ENCODE measurements around the gene SLC13A5.
"Not testable (repeated sequence)": the region's sequence is repeated elsewhere in the genome, so short reads cannot be mapped to it uniquely, and the experiment has no call there.

Gene SLC13A5

DNA sequence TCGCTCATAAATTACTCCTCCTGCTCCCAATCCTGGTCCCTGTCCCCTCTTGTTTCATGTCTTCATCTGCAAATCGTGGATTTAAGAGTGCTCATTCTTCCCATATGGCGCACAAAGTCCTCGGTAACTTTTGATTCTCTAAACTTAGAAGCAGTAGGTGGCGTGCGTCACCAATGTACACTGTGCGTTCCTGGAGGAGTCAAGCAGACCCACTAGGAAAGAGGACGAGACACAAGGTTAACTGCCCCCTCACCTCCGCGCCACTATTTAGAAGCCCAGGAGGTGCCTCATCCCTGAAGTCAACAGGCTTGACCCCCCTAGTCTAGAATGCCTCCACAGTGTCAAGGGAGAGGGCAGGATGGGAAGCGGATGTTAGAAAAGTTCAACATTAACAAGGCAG is 2.9 kb downstream of the SLC13A5 start:
- DNase-seq, result no peak

DNA sequence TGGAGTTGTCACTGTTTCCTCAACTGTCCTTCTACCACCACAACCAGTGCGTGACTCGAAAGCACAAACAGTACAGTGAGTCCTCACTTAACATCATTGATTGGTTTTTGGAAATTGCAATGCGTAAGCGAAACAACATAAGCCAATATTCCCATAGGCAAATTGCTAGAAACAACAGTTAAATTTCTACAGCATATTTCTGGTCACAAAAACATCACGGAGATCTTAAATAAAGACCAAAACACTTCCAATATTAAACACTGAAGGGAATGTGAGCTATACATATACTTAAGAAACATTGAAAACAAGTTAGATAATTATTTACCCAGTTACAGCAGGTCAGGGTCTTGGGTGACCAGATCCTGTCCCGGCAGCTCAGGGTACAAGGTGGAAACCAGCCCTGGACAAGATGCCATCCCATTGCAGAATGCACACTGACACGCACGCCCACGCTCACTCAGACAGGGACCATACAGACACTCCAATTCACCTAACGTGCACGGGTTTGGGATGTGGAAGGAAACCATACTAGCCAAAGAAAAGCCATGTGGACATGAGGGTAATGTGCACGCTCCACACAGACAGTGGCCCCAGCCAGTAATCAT is 4.7 kb downstream of the SLC13A5 start:
- DNase-seq, result no peak

DNA sequence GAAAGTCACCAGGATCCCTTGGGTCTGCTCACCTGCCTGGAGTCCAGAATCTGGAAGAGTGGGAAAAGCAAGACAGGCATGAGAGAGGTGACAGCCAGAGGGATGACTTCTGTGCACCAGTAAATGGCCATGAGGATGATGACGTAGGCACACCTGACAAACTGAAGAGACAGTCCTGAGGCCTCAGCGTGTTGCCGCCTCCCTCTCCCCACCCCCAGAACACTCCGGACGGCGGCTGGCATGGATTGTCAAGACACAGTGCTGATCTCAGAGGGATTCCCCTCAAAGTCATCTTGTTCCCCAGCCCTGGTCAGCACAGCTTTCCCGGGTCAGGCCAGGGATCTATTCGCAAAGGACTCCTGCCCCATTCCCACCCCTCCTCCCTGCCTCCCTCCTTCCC is 6.2 kb downstream of the SLC13A5 start:
- no peak for DNase-seq

DNA sequence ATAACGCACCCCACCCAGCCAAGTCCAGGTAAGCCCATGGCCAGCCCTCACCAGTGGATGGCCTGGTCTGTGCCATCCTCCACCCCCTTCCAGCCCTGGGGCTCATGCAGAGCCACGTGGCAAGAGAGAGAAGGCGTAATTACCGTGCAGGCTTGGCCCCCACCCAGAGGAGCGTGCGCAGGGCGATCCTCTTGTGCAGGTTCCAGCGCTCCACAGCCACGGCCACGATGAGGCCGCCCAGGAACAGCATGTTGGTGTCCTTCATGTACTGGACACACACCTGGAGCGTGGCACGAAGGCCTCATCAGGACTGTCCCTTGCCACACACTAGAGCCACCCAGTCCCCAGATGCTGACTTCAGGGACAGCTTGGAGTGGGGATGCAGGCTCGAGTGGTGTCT is 6.7 kb downstream of the SLC13A5 start:
- no peak for DNase-seq

DNA sequence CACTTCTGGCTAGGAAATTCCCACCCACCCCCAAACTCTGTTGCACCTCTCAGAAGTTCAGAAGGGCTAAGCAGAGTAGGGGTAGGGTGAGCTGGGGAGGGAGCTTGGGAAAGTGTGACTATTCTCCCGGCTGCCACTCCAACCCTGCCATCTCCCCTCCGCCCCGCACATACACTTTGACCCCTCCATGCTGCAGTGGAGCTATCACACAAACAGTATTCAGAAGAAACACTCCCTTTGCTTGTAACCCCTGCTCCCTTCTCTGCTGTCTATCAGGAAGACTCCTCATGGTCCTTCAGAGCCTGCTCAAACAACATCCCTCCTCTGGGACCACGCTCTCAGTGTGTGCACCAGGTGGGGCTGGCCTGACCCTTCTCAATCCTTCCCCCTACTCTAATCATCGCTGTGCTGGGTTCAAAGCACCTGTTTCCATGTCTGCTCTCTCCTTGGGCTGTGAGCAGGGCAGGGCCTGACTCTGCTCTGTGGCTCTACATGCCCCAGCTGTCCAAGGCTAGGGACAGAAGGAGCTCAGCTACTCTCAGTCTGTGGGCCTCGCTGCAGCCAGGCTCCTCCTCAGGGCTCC is 8.6 kb downstream of the SLC13A5 start:
- DNase-seq, result no peak

DNA sequence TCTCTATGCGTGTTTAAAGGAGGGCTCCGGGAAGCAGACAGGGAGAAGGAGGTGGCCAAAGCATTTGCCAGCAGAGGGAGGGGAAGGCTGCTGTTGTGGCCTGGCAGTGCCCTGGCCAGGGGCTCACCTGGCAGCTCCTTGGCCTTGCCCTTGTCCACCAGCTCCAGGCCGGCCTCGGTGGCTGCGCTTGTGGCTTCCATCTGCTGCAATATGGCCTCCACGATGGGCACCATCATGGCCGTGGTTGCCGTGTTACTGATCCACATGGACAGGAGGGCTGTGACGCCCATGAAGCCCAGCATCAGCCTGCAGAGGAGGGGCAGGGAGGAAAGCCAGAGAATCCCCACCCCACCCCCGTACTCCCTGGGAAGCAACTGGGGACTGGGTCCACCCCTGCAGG is 9.4 kb downstream of the SLC13A5 start:
- DNase-seq, result no peak

DNA sequence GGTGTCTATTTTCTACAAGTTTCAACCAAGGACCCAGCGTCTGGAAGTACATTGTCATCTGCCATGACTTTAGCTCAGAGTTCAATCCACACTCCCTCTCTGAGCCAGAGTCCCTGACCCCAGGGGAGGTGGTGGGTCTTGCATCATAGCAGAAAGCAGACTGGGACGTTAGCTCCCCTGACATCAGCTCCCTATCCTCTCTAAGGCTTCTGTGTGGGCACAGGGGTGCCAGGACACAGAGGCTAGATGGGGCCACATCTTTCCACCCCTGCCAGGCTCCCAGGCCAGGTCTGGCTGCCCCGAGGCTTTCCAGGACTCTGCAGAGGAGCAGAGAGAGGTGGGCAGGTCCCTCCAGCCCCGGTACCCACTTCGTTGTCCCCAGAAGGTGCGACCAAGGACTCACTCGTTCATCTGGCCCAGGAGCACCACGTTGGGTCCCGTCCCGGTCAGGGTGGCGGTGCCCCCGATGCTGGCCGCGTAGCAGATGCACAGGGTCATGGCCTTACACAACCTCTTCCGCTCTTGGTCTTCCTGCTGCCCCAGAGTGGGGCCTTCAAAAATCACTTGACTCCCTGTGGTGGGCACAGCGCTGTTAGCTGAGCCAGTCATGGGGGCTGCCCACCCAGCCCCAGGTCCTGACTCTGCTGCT is 10.5 kb downstream of the SLC13A5 start:
- DNase-seq, result no peak

DNA sequence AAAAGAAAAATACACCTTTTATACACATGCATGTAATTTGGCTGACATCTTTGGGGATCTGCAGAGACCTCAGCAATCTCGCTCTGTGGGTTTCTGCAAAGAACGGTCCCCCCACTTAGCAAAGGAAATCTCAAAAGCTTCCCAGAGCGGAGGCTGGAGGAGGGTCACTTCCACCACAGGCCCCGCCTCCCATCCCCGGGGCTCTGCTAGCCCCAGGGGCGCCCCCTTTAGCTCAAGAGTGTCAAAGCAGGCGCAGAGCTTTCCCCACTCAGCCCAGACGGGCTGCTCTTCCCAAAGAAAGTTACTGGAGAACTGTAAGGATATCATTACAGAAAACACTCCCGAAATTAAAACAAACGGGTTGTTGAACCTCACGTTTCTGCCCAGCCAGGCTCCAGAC is 11.4 kb downstream of the SLC13A5 start:
- peak; percentile 35 for DNase-seq

DNA sequence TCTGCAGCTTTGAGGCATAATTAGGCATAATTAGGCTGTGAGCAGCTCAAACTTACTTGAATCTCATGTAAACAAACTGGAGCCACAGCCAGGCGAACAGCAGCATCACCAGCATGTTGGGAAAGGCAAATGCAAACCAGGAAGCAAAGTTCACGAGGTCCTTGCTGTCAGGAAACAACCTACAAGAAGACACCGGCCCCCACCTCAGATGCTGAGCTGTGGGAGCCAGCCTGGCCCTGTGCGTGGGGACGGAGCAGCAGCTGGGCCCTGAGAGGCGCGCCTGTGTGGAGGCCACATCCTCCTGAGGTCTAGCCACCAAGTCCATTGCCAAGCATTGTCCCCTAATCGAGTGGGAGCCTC is 12.2 kb downstream of the SLC13A5 start:
- DNase-seq, result no peak

DNA sequence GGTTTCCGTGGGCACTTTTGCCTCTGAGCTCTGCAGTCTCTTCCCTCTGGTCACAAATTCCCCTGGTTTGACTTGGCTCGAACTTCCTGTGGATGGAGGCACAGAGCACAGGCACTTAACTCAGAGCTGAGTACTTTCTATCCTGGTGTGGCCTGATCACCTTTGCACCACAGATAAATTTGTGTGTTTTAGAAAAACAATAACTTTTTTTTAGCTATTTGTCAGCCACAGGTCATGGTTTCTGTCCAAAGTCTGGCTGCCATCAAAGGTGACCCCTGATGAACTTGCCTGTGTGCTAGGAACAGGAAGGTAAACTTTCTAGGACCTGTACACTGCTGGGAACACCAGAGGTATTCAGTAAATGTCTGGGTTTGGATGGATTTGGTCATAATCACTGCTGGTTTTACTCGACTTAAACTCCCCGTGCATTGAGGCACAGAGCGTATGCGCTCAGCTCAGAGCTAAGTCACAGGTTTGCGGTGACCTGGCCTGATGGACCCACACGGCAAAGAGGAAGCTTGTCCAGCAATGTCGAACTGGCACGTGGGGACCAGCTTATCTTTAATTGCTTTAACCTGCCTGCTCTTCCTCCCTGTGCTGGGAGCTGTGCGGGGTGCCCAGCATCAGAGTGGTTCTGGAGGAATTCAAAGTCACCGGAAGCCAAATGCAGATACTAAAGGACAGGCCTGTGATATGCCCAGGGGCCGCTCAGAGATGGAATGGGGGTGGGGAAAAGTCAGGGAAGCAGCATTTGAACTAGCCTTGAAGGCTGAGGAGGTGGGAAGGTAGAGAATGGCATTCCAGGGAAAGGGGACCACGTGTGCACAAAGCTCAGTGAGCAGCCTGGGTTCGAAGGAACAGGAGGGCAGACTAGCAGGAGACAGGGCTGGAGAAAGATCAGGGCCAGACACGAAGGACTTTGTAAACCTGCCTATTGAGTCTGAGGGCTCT is 12.9 kb downstream of the SLC13A5 start:
- no peak for DNase-seq

DNA sequence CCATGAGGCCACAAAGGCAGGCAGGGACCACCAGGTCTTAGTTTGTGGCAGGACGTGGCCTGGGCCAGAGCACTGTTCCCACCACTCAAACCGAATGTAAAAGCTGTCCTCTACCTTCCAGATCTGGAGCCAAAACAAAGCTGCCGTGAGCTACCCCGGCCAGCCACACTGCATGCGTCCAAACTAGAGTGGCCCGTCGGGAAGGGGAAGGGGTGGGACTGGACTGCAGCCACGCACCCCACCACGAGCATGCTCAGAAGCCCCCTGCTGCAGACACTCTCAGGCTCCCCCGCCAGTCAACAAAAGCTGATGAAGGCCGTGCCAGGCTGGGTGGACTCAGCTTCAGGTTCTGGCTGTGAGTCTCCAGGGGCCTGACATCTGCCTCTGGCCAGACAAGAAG is 15.2 kb downstream of the SLC13A5 start:
- no peak for DNase-seq

DNA sequence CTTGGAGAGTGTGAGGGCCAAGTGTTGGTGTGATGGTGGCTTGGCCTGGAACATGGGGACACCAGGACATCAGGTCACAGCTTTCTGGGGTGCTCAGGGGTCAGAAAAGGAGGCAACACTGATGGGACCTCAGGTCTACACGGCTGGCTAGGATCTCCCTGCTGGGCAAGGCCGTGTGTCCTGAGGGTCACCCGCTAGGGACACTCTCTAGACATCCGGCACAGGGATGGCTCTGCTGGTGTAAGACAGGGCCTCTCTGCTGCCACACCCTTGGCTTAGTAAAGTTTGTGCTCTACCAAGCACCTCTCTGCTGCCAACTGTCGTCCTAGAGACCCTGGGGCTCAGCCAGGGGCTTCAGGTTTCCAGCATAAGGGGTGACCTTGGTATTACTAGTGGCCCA is 16.3 kb downstream of the SLC13A5 start:
- DNase-seq, result no peak

DNA sequence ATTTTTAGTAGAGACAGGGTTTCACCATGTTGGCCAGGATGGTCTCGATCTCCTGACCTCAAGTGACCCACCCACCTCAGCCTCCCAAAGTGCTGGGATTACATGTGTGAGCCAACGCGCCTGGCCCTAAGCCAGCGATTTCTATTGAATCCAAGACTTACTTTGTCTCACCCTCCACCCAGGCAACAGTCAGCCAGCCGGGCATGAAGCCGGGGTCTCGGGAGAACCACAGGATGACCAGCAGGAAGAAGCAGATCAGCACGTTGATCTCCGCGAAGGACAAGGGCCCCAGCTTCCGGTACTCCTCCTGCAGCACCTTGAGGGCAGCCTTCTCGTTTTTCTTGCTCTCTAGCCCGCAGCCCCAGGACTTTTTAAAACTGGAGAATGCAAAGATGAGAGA is 17.6 kb downstream of the SLC13A5 start:
- DNase-seq, result no peak

DNA sequence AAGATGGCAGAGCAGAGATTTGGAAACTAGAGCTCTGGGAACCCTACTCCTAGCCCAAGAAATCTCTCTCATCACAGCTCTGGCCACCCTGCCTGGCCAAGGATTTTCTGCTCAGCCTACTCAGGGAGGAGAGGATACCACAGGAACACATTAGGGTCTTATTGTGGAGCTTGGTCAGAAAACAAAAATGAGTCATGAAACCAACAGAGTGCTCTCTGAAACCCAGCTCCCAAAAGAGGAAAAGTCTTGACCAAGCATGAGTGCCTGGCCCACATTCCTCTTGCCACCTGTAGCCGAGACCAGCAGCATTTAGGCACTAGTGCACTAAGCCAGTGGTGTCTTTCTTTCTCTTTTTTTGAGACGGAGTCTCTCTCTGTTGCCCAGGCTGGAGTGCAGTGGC is 18.1 kb downstream of the SLC13A5 start:
- DNase-seq, result no peak

DNA sequence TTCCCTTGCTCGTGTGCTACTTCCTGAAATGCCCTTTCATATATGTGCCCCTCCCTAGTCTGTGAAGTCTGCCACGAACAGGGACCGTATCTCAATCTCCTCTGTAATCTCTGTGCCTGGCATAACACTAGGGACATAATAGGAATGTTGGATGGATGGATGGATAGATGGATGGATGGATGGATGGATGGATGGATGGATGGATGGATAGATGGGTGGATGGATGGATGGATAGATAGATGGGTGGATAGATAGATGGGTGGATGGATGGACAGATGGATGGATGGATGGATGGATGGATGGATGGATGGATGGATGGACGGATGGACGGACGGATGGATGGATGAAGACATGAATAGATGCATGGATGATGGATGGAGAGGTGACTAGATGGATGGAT is 21.2 kb downstream of the SLC13A5 start:
- not testable (repeated sequence) for DNase-seq

DNA sequence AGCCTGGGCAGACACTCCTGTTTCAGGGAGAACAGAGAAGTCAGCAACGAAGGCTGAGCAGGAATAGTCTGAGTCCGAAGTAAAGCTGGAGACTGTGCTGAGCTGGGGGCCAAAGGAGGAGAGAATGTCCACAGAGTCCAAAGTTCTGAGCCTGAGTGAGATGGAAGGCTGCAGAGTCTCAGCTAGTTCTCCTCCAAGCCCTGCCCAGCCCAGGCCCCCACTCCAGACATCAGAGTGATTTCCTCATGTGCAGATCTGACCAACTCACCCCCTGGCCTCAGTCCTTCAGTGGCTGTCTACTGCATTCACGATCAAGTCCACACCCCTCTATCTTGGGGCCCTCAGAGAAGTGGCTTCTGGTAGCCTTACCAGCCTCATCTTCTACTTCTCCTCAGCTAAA is 21.6 kb downstream of the SLC13A5 start:
- DNase-seq, result no peak

DNA sequence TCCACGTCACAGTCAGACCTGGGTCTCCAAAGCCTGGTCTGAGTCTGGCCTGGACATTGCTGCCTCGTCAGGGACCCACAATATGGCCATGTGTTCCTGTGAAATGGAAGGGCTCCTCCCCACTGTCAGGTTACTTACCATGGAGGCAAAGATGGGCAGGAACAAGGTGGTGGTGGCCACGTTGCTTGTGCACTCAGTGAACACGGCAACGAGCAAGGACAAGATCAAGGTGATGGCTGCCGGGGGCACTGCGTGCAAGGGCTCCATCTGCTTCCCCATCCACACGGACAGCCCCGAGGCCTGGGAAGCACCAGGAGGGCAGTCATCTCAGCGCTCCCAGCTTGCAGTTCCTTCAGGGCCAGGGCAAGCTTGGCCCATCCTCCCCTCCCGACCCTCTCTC is 22.5 kb downstream of the SLC13A5 start:
- no peak for DNase-seq

DNA sequence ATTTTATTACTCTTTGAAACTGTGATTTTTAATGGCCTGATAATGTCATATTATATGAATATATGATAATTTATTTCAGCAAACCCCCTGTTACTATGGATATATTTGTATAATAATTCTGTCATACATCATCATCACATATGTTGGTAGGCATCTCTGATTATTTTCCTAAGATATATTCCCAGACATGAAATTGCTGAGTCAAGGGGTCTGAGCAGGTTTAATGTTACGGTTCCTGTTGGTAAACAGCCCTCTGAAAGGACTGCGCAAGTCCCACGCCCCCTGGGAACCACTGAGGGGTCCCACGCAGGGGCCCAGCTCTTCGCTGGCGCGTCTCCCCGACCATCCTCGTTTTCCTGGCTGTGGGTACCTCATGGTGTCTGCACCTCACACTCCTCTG is 24.2 kb downstream of the SLC13A5 start:
- no peak for DNase-seq

DNA sequence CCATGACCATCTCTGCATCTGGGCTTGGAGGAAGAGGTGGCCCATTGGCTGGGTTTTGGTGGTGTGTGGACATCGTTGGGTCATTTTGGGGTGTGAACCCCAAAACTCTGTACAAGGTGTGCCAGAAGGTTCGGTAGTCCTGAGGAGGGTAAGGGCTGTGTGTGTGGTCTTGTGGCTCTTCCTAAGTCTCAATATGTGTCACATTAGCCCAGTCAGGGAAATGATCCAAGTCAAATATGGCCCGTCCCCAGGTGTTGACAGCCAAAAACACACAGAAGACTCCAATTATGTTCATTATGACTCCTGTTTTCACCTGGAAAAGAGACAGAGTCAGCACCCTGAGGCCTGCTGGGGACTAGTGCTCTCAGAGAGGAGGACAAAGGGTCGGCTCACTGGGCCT is 27.1 kb downstream of the SLC13A5 start:
- DNase-seq, result no peak

DNA sequence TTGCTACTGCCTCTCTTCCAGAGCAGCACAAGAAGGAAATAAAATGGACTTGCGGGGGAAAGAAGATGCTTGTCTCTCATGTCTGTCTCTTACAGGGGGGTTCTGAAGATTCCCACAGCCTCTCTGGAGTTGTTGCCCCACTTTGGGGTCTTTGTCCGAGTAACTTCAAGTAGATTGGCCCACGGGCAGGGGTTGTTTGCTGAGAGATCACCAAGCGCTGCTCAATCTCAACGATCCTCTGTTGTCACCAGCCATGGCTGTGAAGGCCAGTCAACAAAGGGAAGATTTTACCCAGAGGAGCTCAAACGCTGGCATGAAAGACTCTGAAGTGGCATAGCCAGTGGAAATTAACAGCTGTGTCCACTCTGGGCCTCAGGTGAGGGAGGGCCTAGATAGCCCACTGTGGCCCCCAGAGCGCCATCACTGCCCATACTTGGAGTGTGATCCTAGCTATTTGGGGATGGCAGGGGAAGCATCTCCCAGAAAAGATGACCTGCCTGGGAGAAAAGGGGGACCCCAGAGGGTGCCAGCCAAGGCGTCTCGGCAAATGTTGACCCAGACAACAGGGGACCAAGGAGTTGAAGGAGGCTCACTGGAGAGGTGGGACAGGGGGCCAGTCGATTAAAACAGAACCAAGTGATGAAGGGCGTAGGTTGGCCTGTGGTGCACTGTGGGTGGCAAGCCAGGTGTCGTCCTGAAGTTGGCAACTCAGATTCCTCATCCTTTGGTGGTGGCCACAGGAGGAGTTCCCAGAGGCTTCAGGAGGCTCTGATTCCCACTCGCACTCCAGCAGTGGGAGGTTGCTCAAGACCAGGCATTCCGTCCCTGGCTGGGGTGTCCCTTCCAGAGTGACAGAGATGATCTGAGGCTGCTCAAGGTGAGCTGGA is 28.0 kb downstream of the SLC13A5 start:
- no peak for DNase-seq

DNA sequence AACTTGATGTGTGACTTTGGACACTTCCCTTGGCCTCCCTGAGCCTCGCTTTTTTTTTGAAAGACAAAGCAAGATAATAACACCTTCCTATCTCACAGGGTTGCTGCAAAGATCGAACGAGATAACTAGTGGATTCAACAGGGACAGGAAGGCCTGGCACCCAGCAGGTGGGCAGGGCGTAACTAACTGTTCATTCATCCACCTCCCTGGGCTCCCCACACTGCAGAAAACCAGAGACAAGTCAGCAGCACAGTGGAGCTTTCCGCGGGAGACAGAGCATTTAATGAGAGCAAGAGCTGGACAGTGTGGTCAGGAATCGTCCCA is 28.7 kb downstream of the SLC13A5 start:
- no peak for DNase-seq

DNA sequence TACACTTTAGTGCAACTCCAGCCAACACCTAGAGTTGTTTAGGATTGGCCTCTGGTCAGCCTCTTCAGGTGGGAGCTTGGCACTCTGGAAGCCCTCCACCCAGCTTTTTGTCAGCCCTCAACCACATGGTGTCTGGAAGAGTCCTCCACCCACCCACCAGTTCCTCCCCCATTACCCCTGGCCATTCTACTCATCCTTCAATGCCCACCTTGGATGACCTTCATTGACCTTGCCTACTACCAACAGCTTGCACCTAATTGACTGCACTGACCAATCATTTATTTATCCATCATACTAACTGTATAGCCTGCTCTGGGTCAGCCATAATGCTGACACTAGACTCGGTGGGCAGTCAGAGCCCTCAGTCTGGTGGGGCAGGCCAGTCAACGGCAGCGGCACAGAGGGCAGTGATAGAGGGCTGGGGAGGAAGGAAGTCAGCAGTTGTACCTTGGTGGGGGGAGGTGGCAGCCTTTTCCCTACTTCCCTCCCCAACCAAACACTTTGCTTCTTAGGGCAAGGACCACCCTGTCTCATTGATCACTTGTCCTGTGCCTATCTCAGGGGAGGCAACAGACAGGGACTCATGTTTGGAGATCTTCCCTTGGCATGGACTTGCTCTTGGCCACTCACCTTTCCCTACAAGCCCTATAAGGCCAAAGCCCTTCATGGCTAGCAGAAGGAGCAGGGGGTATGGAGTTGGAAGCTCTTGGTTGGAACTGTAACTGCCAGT is 29.3 kb downstream of the SLC13A5 start:
- no peak for DNase-seq
